Measurements from ENCODE around the gene DENND2A.

DNA sequence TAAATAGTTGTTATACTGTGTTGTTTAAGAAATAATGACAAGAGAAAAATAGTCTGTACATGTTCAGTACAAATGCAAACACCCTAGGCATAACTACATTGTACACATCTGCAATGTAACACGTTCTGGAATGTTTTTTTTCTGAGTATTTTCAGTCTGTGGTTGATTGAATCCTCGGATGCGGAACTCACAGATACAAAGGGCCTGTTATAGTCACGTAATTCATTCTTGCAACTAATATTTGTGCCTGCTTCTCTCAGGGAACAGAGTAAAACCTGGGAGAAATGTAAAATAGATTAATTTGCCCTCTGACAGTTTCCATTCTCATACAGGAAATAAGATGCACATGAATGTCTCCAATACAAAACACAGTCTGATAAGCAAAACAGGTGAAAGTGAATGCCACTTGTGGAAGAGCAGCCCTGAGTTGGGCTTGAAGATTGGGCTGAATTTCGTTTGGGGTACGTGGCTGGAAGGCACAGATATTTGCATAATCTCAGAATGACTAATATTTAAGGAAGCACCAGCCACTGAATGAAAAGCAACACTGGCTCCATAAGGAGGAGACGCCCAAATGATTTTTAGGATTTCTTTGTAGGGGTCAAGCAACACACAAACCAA is 19.1 kb downstream of the DENND2A start:
- no peak for TF ChIP-seq POLR2A (IDR thresholded peaks at IDR 0.05; ENCODE audit: low read depth, low read length)
- no peak for TF ChIP-seq TAF1 (IDR thresholded peaks at IDR 0.05; ENCODE audit: low read depth, low read length)
- TF ChIP-seq POLR2AphosphoS5 (IDR thresholded peaks at IDR 0.05; ENCODE audit: low read depth, low read length): no peak
- TF ChIP-seq POU2F2 (IDR thresholded peaks at IDR 0.05; ENCODE audit: low read depth, low read length): no peak
- no peak for TF ChIP-seq SPI1 (IDR thresholded peaks at IDR 0.05; ENCODE audit: low read depth, low read length)
